Measurements from ENCODE around the gene HOXB5. TPM values are rescaled to one million over a fixed set of nuclear protein-coding genes. Genes with fewer than 3 reads are reported as not detected.

The HOXB5 gene
- total RNA-seq, 1 donor from 2014 or later: 0.59 TPM

- peaks cover 27% of the 10 kb centered on the region for H3K27me3 Mint-ChIP-seq (ENCODE audit: unreplicated experiment)
- TF ChIP-seq, protein P1, sequence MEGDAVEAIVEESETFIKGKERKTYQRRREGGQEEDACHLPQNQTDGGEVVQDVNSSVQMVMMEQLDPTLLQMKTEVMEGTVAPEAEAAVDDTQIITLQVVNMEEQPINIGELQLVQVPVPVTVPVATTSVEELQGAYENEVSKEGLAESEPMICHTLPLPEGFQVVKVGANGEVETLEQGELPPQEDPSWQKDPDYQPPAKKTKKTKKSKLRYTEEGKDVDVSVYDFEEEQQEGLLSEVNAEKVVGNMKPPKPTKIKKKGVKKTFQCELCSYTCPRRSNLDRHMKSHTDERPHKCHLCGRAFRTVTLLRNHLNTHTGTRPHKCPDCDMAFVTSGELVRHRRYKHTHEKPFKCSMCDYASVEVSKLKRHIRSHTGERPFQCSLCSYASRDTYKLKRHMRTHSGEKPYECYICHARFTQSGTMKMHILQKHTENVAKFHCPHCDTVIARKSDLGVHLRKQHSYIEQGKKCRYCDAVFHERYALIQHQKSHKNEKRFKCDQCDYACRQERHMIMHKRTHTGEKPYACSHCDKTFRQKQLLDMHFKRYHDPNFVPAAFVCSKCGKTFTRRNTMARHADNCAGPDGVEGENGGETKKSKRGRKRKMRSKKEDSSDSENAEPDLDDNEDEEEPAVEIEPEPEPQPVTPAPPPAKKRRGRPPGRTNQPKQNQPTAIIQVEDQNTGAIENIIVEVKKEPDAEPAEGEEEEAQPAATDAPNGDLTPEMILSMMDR (IDR thresholded peaks at IDR 0.05; ENCODE audit: unreplicated experiment): no peak
- H3K9me3 Mint-ChIP-seq (ENCODE audit: unreplicated experiment): no peaks in the 10 kb centered on the region
- peak overlapping the region; percentile 80 for H3K27ac Mint-ChIP-seq (ENCODE audit: unreplicated experiment)
- DNase-seq (ENCODE audit: low spot score): no peak
- peak overlapping the region; percentile 77 for H3K4me3 Mint-ChIP-seq (ENCODE audit: unreplicated experiment)
- peaks cover 52% of the 10 kb centered on the region for H3K4me1 Mint-ChIP-seq (ENCODE audit: unreplicated experiment)
- H3K36me3 Mint-ChIP-seq (ENCODE audit: low read depth, unreplicated experiment): peaks cover 6% of the 10 kb centered on the region
These were observed 23.8 kb downstream of the HOXB5 start for GRCh38 chr17:48569674-48570324.

DNA sequence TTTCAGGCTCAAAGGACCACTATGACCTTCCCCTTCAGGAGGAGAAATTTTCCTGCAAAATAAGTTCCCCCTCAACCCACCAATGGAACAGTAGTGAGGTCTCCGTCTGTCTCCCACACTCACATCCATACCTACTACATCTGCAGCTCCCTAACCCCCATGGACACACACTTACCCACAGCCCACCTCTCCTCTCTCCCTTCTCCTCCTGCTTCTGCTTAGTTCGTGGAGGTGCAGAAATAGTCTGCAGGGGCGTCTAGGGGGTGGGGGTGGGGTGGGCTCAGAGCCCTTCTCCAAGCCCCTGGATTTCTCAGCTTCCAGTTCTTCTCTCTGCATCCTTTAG is 24.4 kb downstream of the HOXB5 start:
- no peak for DNase-seq (ENCODE audit: low spot score)
- peak overlapping the region; percentile 77 for H3K4me3 Mint-ChIP-seq (ENCODE audit: unreplicated experiment)
- TF ChIP-seq, protein P1 (IDR thresholded peaks at IDR 0.05; ENCODE audit: unreplicated experiment): no peak
- peak overlapping the region; percentile 44 for H3K27ac Mint-ChIP-seq (ENCODE audit: unreplicated experiment)
- peaks cover 25% of the 10 kb centered on the region for H3K27me3 Mint-ChIP-seq (ENCODE audit: unreplicated experiment)
- peaks cover 51% of the 10 kb centered on the region for H3K4me1 Mint-ChIP-seq (ENCODE audit: unreplicated experiment)
- no peaks in the 10 kb centered on the region for H3K9me3 Mint-ChIP-seq (ENCODE audit: unreplicated experiment)
- peaks cover 6% of the 10 kb centered on the region for H3K36me3 Mint-ChIP-seq (ENCODE audit: low read depth, unreplicated experiment)

GRCh38 chr17:48568499-48569239 is 24.9 kb downstream of the HOXB5 start:
- H3K36me3 Mint-ChIP-seq (ENCODE audit: low read depth, unreplicated experiment): peaks cover 6% of the 10 kb centered on the region
- H3K4me3 Mint-ChIP-seq (ENCODE audit: unreplicated experiment): peak overlapping the region; percentile 88
- H3K4me1 Mint-ChIP-seq (ENCODE audit: unreplicated experiment): peaks cover 49% of the 10 kb centered on the region
- peak overlapping the region; percentile 67 for H3K27ac Mint-ChIP-seq (ENCODE audit: unreplicated experiment)
- no peak for DNase-seq (ENCODE audit: low spot score)
- TF ChIP-seq, protein P1 (IDR thresholded peaks at IDR 0.05; ENCODE audit: unreplicated experiment): no peak
- no peaks in the 10 kb centered on the region for H3K9me3 Mint-ChIP-seq (ENCODE audit: unreplicated experiment)
- peaks cover 25% of the 10 kb centered on the region for H3K27me3 Mint-ChIP-seq (ENCODE audit: unreplicated experiment)

- no peaks in the 10 kb centered on the region for H3K9me3 Mint-ChIP-seq (ENCODE audit: unreplicated experiment)
- H3K27me3 Mint-ChIP-seq (ENCODE audit: unreplicated experiment): peaks cover 20% of the 10 kb centered on the region
- peaks cover 50% of the 10 kb centered on the region for H3K4me1 Mint-ChIP-seq (ENCODE audit: unreplicated experiment)
- peak overlapping the region; percentile 88 for H3K4me3 Mint-ChIP-seq (ENCODE audit: unreplicated experiment)
- peaks cover 6% of the 10 kb centered on the region for H3K36me3 Mint-ChIP-seq (ENCODE audit: low read depth, unreplicated experiment)
- DNase-seq (ENCODE audit: low spot score): no peak
- H3K27ac Mint-ChIP-seq (ENCODE audit: unreplicated experiment): peak overlapping the region; percentile 67
- TF ChIP-seq, protein P1 (IDR thresholded peaks at IDR 0.05; ENCODE audit: unreplicated experiment): no peak
These were observed 25.8 kb downstream of the HOXB5 start for GRCh38 chr17:48567646-48568354.
